ENCODE results near the gene SSBP3. TPM values are rescaled to one million over a fixed set of nuclear protein-coding genes. Genes with fewer than 3 reads are reported as not detected.

The SSBP3 gene
- total RNA-seq, 1 donor from 2014 or later: 7.8 TPM

- no peak for TF ChIP-seq CTCF (conservative IDR thresholded peaks at IDR 0.05; ENCODE audit: low read depth, low read length)
- no peak for DNase-seq (ENCODE audit: low read depth)
Observed at GRCh38 chr1:54409156-54410142, 3.3 kb upstream of the SSBP3 start.

GRCh38 chr1:54408147-54409066, 2.2 kb upstream of the SSBP3 start:
- no peak overlapping the region for H3K4me3 ChIP-seq (ENCODE audit: low read depth, low read length)
- no peak for TF ChIP-seq CTCF (conservative IDR thresholded peaks at IDR 0.05; ENCODE audit: low read depth, low read length)
- DNase-seq (ENCODE audit: low read depth): no peak

More at GRCh38 chr1:54409156-54410142, 3.3 kb upstream of the SSBP3 start:
- H3K4me3 ChIP-seq (ENCODE audit: low read depth, low read length): no peak overlapping the region

- DNase-seq (ENCODE audit: low read depth): peak; percentile 83
- H3K4me3 ChIP-seq (ENCODE audit: low read depth, low read length): peak overlapping the region; percentile 80
- TF ChIP-seq CTCF (conservative IDR thresholded peaks at IDR 0.05; ENCODE audit: low read depth, low read length): no peak
Observed at GRCh38 chr1:54407404-54408146, 1.4 kb upstream of the SSBP3 start.

- DNase-seq (ENCODE audit: low read depth): no peak
- TF ChIP-seq CTCF (conservative IDR thresholded peaks at IDR 0.05; ENCODE audit: low read depth, low read length): no peak
- H3K4me3 ChIP-seq (ENCODE audit: low read depth, low read length): peak overlapping the region; percentile 80
Observed at GRCh38 chr1:54407154-54407403, 885 bp upstream of the SSBP3 start.

- H3K4me3 ChIP-seq (ENCODE audit: low read depth, low read length): peak overlapping the region; percentile 65
- no peak for DNase-seq (ENCODE audit: low read depth)
- no peak for TF ChIP-seq CTCF (conservative IDR thresholded peaks at IDR 0.05; ENCODE audit: low read depth, low read length)
Observed at GRCh38 chr1:54405898-54406293, 298 bp downstream of the SSBP3 start.

Data from epithelial cell of proximal tubule (primary cell).